Peyer's patch (tissue), 4 donors: ENCODE measurements around the gene AKT2. TPM values are rescaled to one million over a fixed set of nuclear protein-coding genes. Genes with fewer than 3 reads are reported as not detected.

Experiments
- DNase-seq, 3 donors: peaks; one replicate each; pipeline ENCODE4 v3.0.0-alpha.2; 2017 to 2019
- H3K27ac ChIP-seq, 4 donors: fragments of 200-600 bp; sonication (generic); one replicate each; pipeline ENCODE4 v1.5.1; 2016 to 2019
- H3K27me3 ChIP-seq, 2 donors: fragments of 200-600 bp; sonication (generic); one replicate each; pipeline ENCODE4 v1.5.1; 2019
- H3K36me3 ChIP-seq, 3 donors: fragments of 200-600 bp; sonication (generic); one replicate each; pipeline ENCODE4 v1.5.1; 2016 to 2019
- H3K4me1 ChIP-seq, 4 donors: fragments of 200-600 bp; sonication (generic); one replicate each; pipeline ENCODE4 v1.5.1; 2016 to 2019
- H3K4me3 ChIP-seq, 4 donors: fragments of 200-600 bp; sonication (generic); 1 replicate in 3 of 4; 2 replicates in 1 of 4; pipeline ENCODE4 v1.5.1; 2016 to 2019; ENCODE audit warnings: mild to moderate bottlenecking in 1 of 4
- H3K9me3 ChIP-seq, 4 donors: fragments of 200-600 bp; sonication (generic); one replicate each; pipeline ENCODE4 v1.5.1; 2016 to 2019; ENCODE audit warnings: mild to moderate bottlenecking in 1 of 4
- CTCF ChIP-seq, 6 experiments: fragments of 450-650 bp in 4 of 6; fragments of 200-600 bp in 2 of 6; sonication (generic) in 1 of 6; IDR thresholded peaks; one replicate each; pipeline ENCODE4 v1.5.1; 2017 to 2019; ENCODE audit warnings: antibody characterized with exemption in 6 of 6, mild to moderate bottlenecking in 3 of 6, moderate library complexity in 1 of 6
- POLR2A ChIP-seq, 2 donors: fragments of 450-650 bp; IDR thresholded peaks; one replicate each; pipeline ENCODE4 v1.5.1; 2017; ENCODE audit warnings: antibody characterized with exemption in 2 of 2, mild to moderate bottlenecking in 2 of 2, moderate library complexity in 2 of 2
- total RNA-seq, 4 donors: library from RNA; depleted of rRNA; stranded (reverse); fragments of >200 nt; gene quantifications; one replicate each; pipeline ENCODE4 v1.1.0, GENCODE V29; 2016

Gene AKT2
- total RNA-seq, 4 donors from 2014 or later, result 67.1 to 146 (median 100) TPM

DNA sequence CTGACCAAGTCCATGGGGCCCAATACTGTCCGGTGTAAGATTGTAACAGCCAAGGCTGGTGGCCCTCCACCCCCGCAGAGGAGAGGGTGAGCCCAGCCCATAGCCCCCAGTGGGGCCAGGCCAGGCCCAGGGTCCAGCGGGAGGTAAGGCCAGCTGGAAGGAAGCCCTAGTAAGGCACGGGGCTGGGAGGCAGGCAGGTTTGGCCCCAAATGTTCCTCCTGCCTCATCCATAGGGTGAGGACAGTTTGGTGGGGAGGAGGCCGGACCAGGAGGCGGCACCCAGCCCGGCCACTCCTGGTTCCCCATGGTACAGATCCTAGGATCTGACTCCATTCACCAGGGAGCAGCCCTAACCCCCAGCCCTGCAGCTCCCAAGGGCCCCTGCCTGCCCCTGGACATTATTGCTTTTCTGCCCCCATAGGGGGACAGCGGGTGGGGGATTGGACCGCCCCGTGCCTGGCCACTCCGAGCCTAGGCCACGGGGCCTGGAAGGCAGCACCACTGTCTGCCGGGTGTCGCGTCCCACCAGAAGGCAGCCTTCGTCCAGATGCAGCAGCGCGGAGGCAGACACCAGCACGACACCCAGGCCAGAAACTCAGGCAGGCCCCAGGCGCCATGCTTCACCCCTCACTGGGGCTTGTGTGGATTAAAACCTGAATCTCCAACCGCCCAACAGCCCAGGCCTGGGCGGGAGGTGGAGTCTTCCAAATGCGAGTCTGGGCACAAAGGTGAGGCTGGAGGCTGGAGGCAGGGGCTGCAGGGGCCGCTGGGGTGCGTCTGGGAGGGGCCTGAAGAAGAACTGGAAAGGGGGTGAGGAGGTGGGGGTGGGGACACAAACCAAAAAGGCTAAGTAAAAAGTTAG lies 52.0 kb downstream of the AKT2 start:
- peaks cover 0 to 12% (median 0%) of the 10 kb centered on the region in 4 donors for H3K4me1 ChIP-seq
- no peak for DNase-seq
- TF ChIP-seq POLR2A (IDR thresholded peaks at IDR 0.05) (no peak), CTCF (IDR thresholded peaks at IDR 0.05) (no peak)
- H3K4me3 ChIP-seq, result no peak overlapping the region
- H3K9me3 ChIP-seq, result no peaks in the 10 kb centered on the region
- no peak overlapping the region for H3K27ac ChIP-seq
- H3K36me3 ChIP-seq, result peaks cover 0 to 54% (median 0%) of the 10 kb centered on the region in 3 donors
- H3K27me3 ChIP-seq, result no peaks in the 10 kb centered on the region

DNA sequence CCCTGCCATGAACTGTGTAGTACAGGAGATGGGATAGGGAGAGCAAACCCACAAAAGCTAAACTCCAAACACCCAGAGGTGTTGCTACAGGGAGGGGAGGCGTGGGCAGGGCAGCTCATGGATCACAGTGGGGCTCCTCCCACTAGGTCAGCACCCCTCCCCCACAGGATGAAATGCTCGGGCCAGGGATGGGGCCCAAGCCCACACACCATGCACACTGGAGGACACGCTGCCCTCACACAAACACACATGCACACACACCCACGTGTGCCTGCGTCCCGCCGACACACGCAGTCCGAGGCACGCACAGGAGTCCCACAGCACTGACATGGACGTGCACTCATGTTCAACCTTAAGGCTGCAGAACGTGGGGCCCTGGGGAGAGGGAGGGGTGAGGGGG lies 52.7 kb downstream of the AKT2 start:
- no peak overlapping the region for H3K27ac ChIP-seq

GRCh38 chr19:40231544-40232424 lies 53.4 kb downstream of the AKT2 start:
- Histone ChIP-seq H3K36me3 (peaks cover 0 to 40% (median 0%) of the 10 kb centered on the region in 3 donors), H3K4me1 (peaks cover 0 to 14% (median 0%) of the 10 kb centered on the region in 4 donors), H3K9me3 (no peaks in the 10 kb centered on the region), H3K4me3 (no peak overlapping the region), H3K27me3 (no peaks in the 10 kb centered on the region), H3K27ac (peak overlapping the region in 1 of 4 donors; percentile 35)
- DNase-seq, result no peak
- TF ChIP-seq CTCF (IDR thresholded peaks at IDR 0.05), result no peak
- TF ChIP-seq POLR2A (IDR thresholded peaks at IDR 0.05), result no peak

More for the DNA sequence above, 52.7 kb downstream of the AKT2 start:
- no peak for DNase-seq
- no peaks in the 10 kb centered on the region for H3K27me3 ChIP-seq
- peaks cover 0 to 47% (median 0%) of the 10 kb centered on the region in 3 donors for H3K36me3 ChIP-seq
- no peaks in the 10 kb centered on the region for H3K9me3 ChIP-seq
- no peak for TF ChIP-seq POLR2A (IDR thresholded peaks at IDR 0.05)
- peaks cover 0 to 12% (median 0%) of the 10 kb centered on the region in 4 donors for H3K4me1 ChIP-seq
- no peak overlapping the region for H3K4me3 ChIP-seq

GRCh38 chr19:40231057-40231456 lies 54.1 kb downstream of the AKT2 start:
- no peak for DNase-seq
- Histone ChIP-seq H3K36me3 (peaks cover 0 to 33% (median 0%) of the 10 kb centered on the region in 3 donors), H3K4me3 (no peak overlapping the region), H3K27me3 (peaks cover 0 to 4% of the 10 kb centered on the region in 2 donors), H3K4me1 (peaks cover 0 to 22% (median 4%) of the 10 kb centered on the region in 4 donors), H3K9me3 (no peaks in the 10 kb centered on the region), H3K27ac (no peak overlapping the region)
- TF ChIP-seq CTCF (IDR thresholded peaks at IDR 0.05) (no peak), POLR2A (IDR thresholded peaks at IDR 0.05) (no peak)

- TF ChIP-seq CTCF (IDR thresholded peaks at IDR 0.05) (no peak), POLR2A (IDR thresholded peaks at IDR 0.05) (no peak)
- Histone ChIP-seq H3K27me3 (peaks cover 0 to 13% of the 10 kb centered on the region in 2 donors), H3K4me3 (no peak overlapping the region), H3K27ac (no peak overlapping the region), H3K9me3 (no peaks in the 10 kb centered on the region), H3K36me3 (peaks cover 0 to 22% (median 0%) of the 10 kb centered on the region in 3 donors), H3K4me1 (peaks cover 0 to 30% (median 5%) of the 10 kb centered on the region in 4 donors)
- DNase-seq, result no peak
Observed at GRCh38 chr19:40229926-40230417, 55.2 kb downstream of the AKT2 start.
